Hematopoietic multipotent progenitor cell treated with erythropoietin and hydrocortisone succinate and interleukin-3 and kit ligand, for 15 days (in vitro differentiated cells): ENCODE results near the gene NFIC.
A peak's percentile ranks its signal among the peaks of the same experiment; 100 is the strongest.
"Not testable (repeated sequence)": the region's sequence is repeated elsewhere in the genome, so short reads cannot be mapped to it uniquely, and the experiment has no call there.

Experiments used
- DNase-seq: peaks from one replicate; pipeline ENCODE4 v3.0.0-alpha.2; 2015; ENCODE audit warnings: low spot score

Gene NFIC

GRCh38 chr19:3421656-3422055 lies 55.3 kb downstream of the NFIC start:
- DNase-seq, result not testable (repeated sequence)

GRCh38 chr19:3423183-3423829 lies 56.9 kb downstream of the NFIC start:
- DNase-seq, result no peak

- no peak for DNase-seq
Observed at GRCh38 chr19:3426433-3426832, 60.0 kb downstream of the NFIC start.

GRCh38 chr19:3430366-3430680 lies 63.9 kb downstream of the NFIC start:
- not testable (repeated sequence) for DNase-seq

GRCh38 chr19:3431760-3432397 lies 65.5 kb downstream of the NFIC start:
- no peak for DNase-seq

- DNase-seq, result no peak
Observed at GRCh38 chr19:3433313-3433712, 66.9 kb downstream of the NFIC start.

- DNase-seq, result no peak
Observed at GRCh38 chr19:3433805-3434540, 67.6 kb downstream of the NFIC start.

- peak; percentile 97 for DNase-seq
Observed at GRCh38 chr19:3434630-3435553, 68.5 kb downstream of the NFIC start.

GRCh38 chr19:3440082-3440481 lies 73.7 kb downstream of the NFIC start:
- peak; percentile 70 for DNase-seq

- no peak for DNase-seq
Observed at GRCh38 chr19:3441089-3441985, 75.0 kb downstream of the NFIC start.

GRCh38 chr19:3441986-3442329 lies 75.6 kb downstream of the NFIC start:
- no peak for DNase-seq

- DNase-seq, result no peak
Observed at GRCh38 chr19:3442487-3443071, 76.2 kb downstream of the NFIC start.

GRCh38 chr19:3443840-3444694 lies 77.7 kb downstream of the NFIC start:
- no peak for DNase-seq

- DNase-seq, result no peak
Observed at GRCh38 chr19:3444695-3445234, 78.4 kb downstream of the NFIC start.

- not testable (repeated sequence) for DNase-seq
Observed at GRCh38 chr19:3446657-3447056, 80.3 kb downstream of the NFIC start.

- DNase-seq, result no peak
Observed at GRCh38 chr19:3448616-3449334, 82.4 kb downstream of the NFIC start.

- peak; percentile 3 for DNase-seq
Observed at GRCh38 chr19:3450796-3451411, 84.5 kb downstream of the NFIC start.

- DNase-seq, result no peak
Observed at GRCh38 chr19:3451451-3451866, 85.1 kb downstream of the NFIC start.
